Thoracic aorta (tissue), 2 donors: ENCODE measurements around the gene TTN. TPM values are rescaled to one million over a fixed set of nuclear protein-coding genes. Genes with fewer than 3 reads are reported as not detected.
A peak's percentile ranks its signal among the peaks of the same experiment; 100 is the strongest.
"Not testable (repeated sequence)": the region's sequence is repeated elsewhere in the genome, so short reads cannot be mapped to it uniquely, and the experiment has no call there.

ENCODE experiments used
- ATAC-seq: fragments of 150-250 bp; one replicate; pipeline ENCODE4 v1.8.0; 2017; ENCODE audit warnings: low read depth; ENCODE audit not compliant: insufficient number of reproducible peaks, low FRiP score
- DNase-seq: peaks from one replicate; pipeline ENCODE4 v3.0.0-alpha.2; 2020; ENCODE audit warnings: low spot score
- H3K27ac ChIP-seq, 2 donors: fragments of 200-600 bp; sonication (generic); 1 replicate in 1 of 2; 2 replicates in 1 of 2; pipeline ENCODE4 v1.5.1; 2016; ENCODE audit warnings: mild to moderate bottlenecking in 2 of 2, moderate library complexity in 2 of 2
- H3K27me3 ChIP-seq: fragments of 200-600 bp; sonication (generic); replicated peaks from 2 replicates; pipeline ENCODE4 v1.6.0; 2016; ENCODE audit warnings: mild to moderate bottlenecking; ENCODE audit not compliant: insufficient read depth
- H3K36me3 ChIP-seq: fragments of 200-600 bp; sonication (generic); one replicate; pipeline ENCODE4 v1.5.1; 2016
- H3K4me1 ChIP-seq, 2 donors: fragments of 200-600 bp; sonication (generic); 1 replicate in 1 of 2; 2 replicates in 1 of 2; pipeline versions ENCODE4 v1.5.1 to v1.6.0; 2016; ENCODE audit warnings: low read depth in 2 of 2, mild to moderate bottlenecking in 1 of 2; ENCODE audit not compliant: control insufficient read depth in 1 of 2
- H3K4me3 ChIP-seq: fragments of 200-600 bp; sonication (generic); 2 replicates; pipeline ENCODE4 v1.5.1; 2016; ENCODE audit warnings: mild to moderate bottlenecking
- H3K9me3 ChIP-seq: fragments of 200-600 bp; sonication (generic); 2 replicates; pipeline ENCODE4 v1.5.1; 2016
- CTCF ChIP-seq: fragments of 200-600 bp; sonication (generic); IDR thresholded peaks from one replicate; pipeline ENCODE4 v1.5.1; 2019; ENCODE audit warnings: antibody characterized with exemption
- total RNA-seq, 2 donors: library from RNA; depleted of rRNA; stranded (reverse); fragments of >200 nt; gene quantifications; one replicate each; pipeline versions ENCODE4 v1.1.0 to v1.2.3, GENCODE V29; 2016

Gene TTN
- total RNA-seq, 2 donors from 2014 or later = 7.0 to 16.4 TPM

- Histone ChIP-seq H3K4me3 (no peak overlapping the region), H3K27me3 (no peaks in the 10 kb centered on the region), H3K27ac (no peak overlapping the region), H3K4me1 (peaks cover 0 to 7% of the 10 kb centered on the region in 2 donors), H3K36me3 (peaks cover 7% of the 10 kb centered on the region), H3K9me3 (no peaks in the 10 kb centered on the region)
- TF ChIP-seq CTCF = no peak
- ATAC-seq = no peak
- no peak for DNase-seq
Measured at GRCh38 chr2:178528647-178529046, 278.6 kb downstream of the TTN start.

GRCh38 chr2:178527592-178527991 is 279.6 kb downstream of the TTN start:
- Histone ChIP-seq H3K4me3 (no peak overlapping the region), H3K4me1 (peaks cover 0 to 7% of the 10 kb centered on the region in 2 donors), H3K36me3 (peaks cover 7% of the 10 kb centered on the region), H3K27me3 (no peaks in the 10 kb centered on the region), H3K27ac (no peak overlapping the region), H3K9me3 (no peaks in the 10 kb centered on the region)
- no peak for TF ChIP-seq CTCF
- no peak for ATAC-seq
- DNase-seq = no peak

GRCh38 chr2:178526256-178526655 is 281.0 kb downstream of the TTN start:
- no peak overlapping the region for H3K4me3 ChIP-seq
- no peak for TF ChIP-seq CTCF
- H3K27ac ChIP-seq = no peak overlapping the region
- ATAC-seq (no peak), DNase-seq (no peak)
- no peaks in the 10 kb centered on the region for H3K9me3 ChIP-seq
- no peaks in the 10 kb centered on the region for H3K27me3 ChIP-seq
- H3K4me1 ChIP-seq = peaks cover 0 to 7% of the 10 kb centered on the region in 2 donors
- peaks cover under 1% of the 10 kb centered on the region for H3K36me3 ChIP-seq

- H3K27ac ChIP-seq, H3K4me1 ChIP-seq, ATAC-seq, H3K36me3 ChIP-seq, H3K9me3 ChIP-seq, DNase-seq, H3K27me3 ChIP-seq, H3K4me3 ChIP-seq: not testable (repeated sequence)
Measured at GRCh38 chr2:178525460-178525859, 281.8 kb downstream of the TTN start.

GRCh38 chr2:178525010-178525409 is 282.2 kb downstream of the TTN start:
- not testable (repeated sequence) for H3K9me3 ChIP-seq, DNase-seq, ATAC-seq, H3K27ac ChIP-seq, H3K4me1 ChIP-seq, H3K4me3 ChIP-seq, H3K27me3 ChIP-seq, H3K36me3 ChIP-seq

- no peak for ATAC-seq
- H3K36me3 ChIP-seq = no peaks in the 10 kb centered on the region
Measured at GRCh38 chr2:178523596-178524134, 283.6 kb downstream of the TTN start.

More at GRCh38 chr2:178523596-178524134, 283.6 kb downstream of the TTN start:
- peaks cover 0 to 7% of the 10 kb centered on the region in 2 donors for H3K4me1 ChIP-seq
- peak overlapping the region; percentile 10 to 63 for H3K27ac ChIP-seq
- H3K4me3 ChIP-seq = peak overlapping the region; percentile 78
- TF ChIP-seq CTCF = no peak
- H3K9me3 ChIP-seq = no peaks in the 10 kb centered on the region
- H3K27me3 ChIP-seq = no peaks in the 10 kb centered on the region
- no peak for DNase-seq
